Erythroblast (primary cell): ENCODE data around the gene MINDY2.

ENCODE experiments used
- GATA1 ChIP-seq: IDR thresholded peaks from 2 replicates; pipeline ENCODE4 v1.6.1; 2011; ENCODE audit warnings: low read depth, mild to moderate bottlenecking, control low read depth, low read length, moderate library complexity
- POLR2A ChIP-seq: IDR thresholded peaks from 2 replicates; pipeline ENCODE4 v1.6.1; 2011; ENCODE audit warnings: mild to moderate bottlenecking, low read length

GRCh38 chr15:58748040-58748851, 22.9 kb upstream of the MINDY2 start:
- TF ChIP-seq POLR2A (no peak), GATA1 (no peak)
